Prostate gland (tissue), 2 donors: ENCODE measurements around the gene DNMT3A.

Source experiments
- CTCF ChIP-seq, 4 experiments: fragments of 200-600 bp in 2 of 4; fragments of 450-650 bp in 2 of 4; sonication (generic) in 2 of 4; IDR thresholded peaks; 1 replicate in 3 of 4; 2 replicates in 1 of 4; pipeline ENCODE4 v1.5.1; 2016 to 2019; ENCODE audit warnings: antibody characterized with exemption in 4 of 4, mild to moderate bottlenecking in 2 of 4, moderate library complexity in 2 of 4
- POLR2A ChIP-seq: fragments of 450-650 bp; IDR thresholded peaks from one replicate; pipeline ENCODE4 v1.6.1; 2016; ENCODE audit warnings: antibody characterized with exemption, mild to moderate bottlenecking
- POLR2AphosphoS5 ChIP-seq: sonication (generic); formaldehyde crosslinking; IDR thresholded peaks from one replicate; pipeline ENCODE4 v1.6.1; 2017; ENCODE audit warnings: antibody characterized with exemption

GRCh38 chr2:25388491-25388890, 46.8 kb upstream of the DNMT3A start:
- no peak for TF ChIP-seq POLR2AphosphoS5
- TF ChIP-seq POLR2A = no peak
- TF ChIP-seq CTCF (IDR thresholded peaks at IDR 0.05) = no peak
